HUES6 (cell line): ENCODE data around the gene MACROD2.

Experiments
- H3K27ac ChIP-seq: 2 replicates; pipeline ENCODE4 v1.7.0; 2013; ENCODE audit warnings: low read depth, mild to moderate bottlenecking, low read length, inconsistent platforms
- H3K27me3 ChIP-seq: 2 replicates; pipeline ENCODE4 v1.6.1; 2013; ENCODE audit warnings: low read length; ENCODE audit not compliant: control insufficient read depth, insufficient read depth
- H3K36me3 ChIP-seq: 2 replicates; pipeline ENCODE4 v1.6.1; 2013; ENCODE audit warnings: low read length; ENCODE audit not compliant: control insufficient read depth, insufficient read depth
- H3K4me1 ChIP-seq: 2 replicates; pipeline ENCODE4 v1.6.1; 2013; ENCODE audit warnings: low read length; ENCODE audit not compliant: control insufficient read depth, insufficient read depth
- H3K4me3 ChIP-seq: 2 replicates; pipeline ENCODE4 v1.5.1; 2013; ENCODE audit warnings: low read depth, low read length
- H3K9ac ChIP-seq: one replicate; pipeline ENCODE4 v1.6.1; 2013; ENCODE audit warnings: mild to moderate bottlenecking, low read length
- H3K9me3 ChIP-seq: 2 replicates; pipeline ENCODE4 v1.6.1; 2013; ENCODE audit warnings: low read depth, low read length; ENCODE audit not compliant: control insufficient read depth, insufficient read depth

The MACROD2 gene

GRCh38 chr20:15886250-15886649, 1890.9 kb downstream of the MACROD2 start:
- no peaks in the 10 kb centered on the region for H3K36me3 ChIP-seq
- no peak overlapping the region for H3K27ac ChIP-seq
- H3K9me3 ChIP-seq: peaks cover 12% of the 10 kb centered on the region
- no peak overlapping the region for H3K4me3 ChIP-seq
- no peak overlapping the region for H3K9ac ChIP-seq
- H3K4me1 ChIP-seq: peaks cover 14% of the 10 kb centered on the region; the same call in 1 of the 2 replicates
- H3K27me3 ChIP-seq: no peaks in the 10 kb centered on the region

DNA sequence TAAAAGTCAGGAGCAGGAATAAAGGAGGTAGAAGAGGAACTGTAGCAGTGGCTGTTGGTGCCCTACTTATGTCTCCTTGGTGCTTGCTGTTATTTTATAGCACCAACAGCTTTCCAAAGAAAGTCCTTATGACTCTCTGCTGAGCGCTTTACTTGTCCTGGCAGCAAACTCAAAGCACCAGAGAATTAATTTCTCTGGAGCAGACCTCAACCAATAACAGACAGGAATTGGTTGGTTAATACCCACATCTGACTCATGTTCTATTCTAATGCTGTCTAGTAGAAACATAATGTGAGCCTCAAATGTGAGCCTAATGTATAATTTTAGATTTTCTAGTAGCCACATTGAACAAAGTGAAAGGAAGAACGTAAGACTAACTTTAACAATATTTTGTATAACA, 1892.1 kb downstream of the MACROD2 start:
- Histone ChIP-seq H3K9me3 (peaks cover 7% of the 10 kb centered on the region; the same call in 1 of the 2 replicates), H3K9ac (no peak overlapping the region), H3K27ac (no peak overlapping the region), H3K27me3 (no peaks in the 10 kb centered on the region), H3K4me1 (peaks cover 14% of the 10 kb centered on the region; the same call in 1 of the 2 replicates), H3K36me3 (no peaks in the 10 kb centered on the region), H3K4me3 (no peak overlapping the region)

DNA sequence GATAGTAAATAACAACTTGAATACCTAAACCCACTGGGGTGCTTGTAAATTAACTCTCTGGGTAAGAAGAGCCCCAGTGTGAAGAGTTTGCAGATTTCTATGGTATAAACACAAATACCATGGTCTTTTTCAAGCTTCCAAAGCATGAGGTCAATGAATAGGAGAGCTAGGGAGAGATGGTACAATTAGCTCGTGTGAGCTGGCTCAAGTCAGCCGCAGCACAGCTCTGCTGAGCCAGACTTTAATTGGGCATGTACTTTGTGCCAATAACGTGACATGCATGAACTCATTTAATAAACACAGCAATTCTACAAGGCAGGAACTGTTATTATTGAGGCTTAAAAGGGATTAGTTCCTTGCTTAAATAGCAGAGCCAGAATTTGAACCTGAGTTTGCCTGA, 1893.7 kb downstream of the MACROD2 start:
- H3K27ac ChIP-seq: no peak overlapping the region
- H3K27me3 ChIP-seq: no peaks in the 10 kb centered on the region
- H3K4me3 ChIP-seq: no peak overlapping the region
- peaks cover 7% of the 10 kb centered on the region; the same call in 1 of the 2 replicates for H3K9me3 ChIP-seq
- no peak overlapping the region for H3K9ac ChIP-seq
- H3K4me1 ChIP-seq: peaks cover 14% of the 10 kb centered on the region; the same call in 1 of the 2 replicates
- no peaks in the 10 kb centered on the region for H3K36me3 ChIP-seq

DNA sequence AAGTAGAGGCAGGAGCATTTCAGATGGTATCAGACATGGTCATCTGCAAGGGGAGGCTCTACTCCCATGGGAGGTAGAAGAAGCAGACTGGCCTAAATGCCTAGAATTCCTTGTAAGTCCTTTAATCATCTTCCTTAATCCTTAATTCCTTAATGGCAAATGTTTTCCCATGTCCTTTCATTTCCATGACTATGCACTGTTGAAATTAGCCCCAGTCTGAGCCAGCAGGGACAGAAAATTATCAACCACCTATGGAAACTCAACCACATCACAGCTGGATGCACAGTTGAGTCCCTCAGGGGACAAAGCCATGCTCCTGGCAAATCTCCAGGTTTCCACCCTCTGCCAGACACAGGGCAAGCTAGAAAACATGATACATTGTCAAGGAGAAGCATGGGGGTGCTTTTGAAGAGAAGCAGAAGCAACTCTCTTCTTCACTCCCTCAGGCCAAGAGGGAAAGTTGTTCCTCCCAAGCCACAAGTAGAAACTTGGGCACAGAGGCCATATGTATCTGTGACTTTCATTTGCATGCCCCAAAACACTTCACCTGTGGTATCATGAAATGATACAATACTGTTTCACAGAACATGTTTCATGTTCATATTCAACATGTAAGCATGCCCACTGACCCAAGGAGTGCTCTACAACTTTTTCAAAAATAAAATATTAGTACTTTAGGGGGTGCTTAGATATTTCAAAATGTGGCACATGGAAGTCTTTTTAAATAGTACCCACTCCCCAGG, 1894.4 kb downstream of the MACROD2 start:
- H3K27ac ChIP-seq: no peak overlapping the region
- H3K4me1 ChIP-seq: peaks cover 14% of the 10 kb centered on the region; the same call in 1 of the 2 replicates
- H3K4me3 ChIP-seq: no peak overlapping the region
- H3K9ac ChIP-seq: no peak overlapping the region
- H3K36me3 ChIP-seq: no peaks in the 10 kb centered on the region
- peaks cover 7% of the 10 kb centered on the region; the same call in 1 of the 2 replicates for H3K9me3 ChIP-seq
- H3K27me3 ChIP-seq: no peaks in the 10 kb centered on the region

GRCh38 chr20:15890407-15890982, 1895.2 kb downstream of the MACROD2 start:
- Histone ChIP-seq H3K4me3 (no peak overlapping the region), H3K9me3 (peaks cover 7% of the 10 kb centered on the region; the same call in 1 of the 2 replicates)

GRCh38 chr20:15895126-15895525, 1899.8 kb downstream of the MACROD2 start:
- Histone ChIP-seq H3K4me3 (no peak overlapping the region), H3K27me3 (no peaks in the 10 kb centered on the region), H3K27ac (no peak overlapping the region), H3K36me3 (no peaks in the 10 kb centered on the region), H3K9me3 (no peaks in the 10 kb centered on the region), H3K9ac (no peak overlapping the region), H3K4me1 (no peaks in the 10 kb centered on the region)

More at GRCh38 chr20:15890407-15890982, 1895.2 kb downstream of the MACROD2 start:
- Histone ChIP-seq H3K36me3 (no peaks in the 10 kb centered on the region), H3K27me3 (no peaks in the 10 kb centered on the region), H3K9ac (no peak overlapping the region), H3K27ac (no peak overlapping the region), H3K4me1 (peaks cover 14% of the 10 kb centered on the region; the same call in 1 of the 2 replicates)

DNA sequence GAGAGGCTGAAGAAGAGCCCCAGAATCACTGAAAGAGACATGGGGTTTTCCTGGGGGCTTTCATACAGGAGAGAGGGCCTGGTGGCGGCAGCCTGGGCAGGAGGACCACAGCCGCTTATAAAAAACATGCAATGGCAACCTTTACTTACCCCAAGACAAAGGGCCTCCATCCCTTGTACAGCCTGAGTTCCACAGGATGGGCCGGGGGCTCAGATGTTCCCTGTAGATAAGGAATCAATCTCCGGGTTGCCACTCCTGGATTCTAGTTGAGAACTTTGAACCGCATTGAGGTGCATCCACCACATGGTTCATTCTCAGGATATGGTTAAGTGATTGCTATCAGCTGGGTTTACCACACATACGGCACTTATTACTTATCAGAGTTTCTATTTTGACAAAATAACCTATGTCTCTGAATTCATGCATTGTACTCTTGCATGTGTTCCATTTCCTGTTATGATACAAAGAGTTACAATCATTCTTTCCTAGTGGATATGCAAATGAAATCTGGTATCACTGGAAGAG, 1900.3 kb downstream of the MACROD2 start:
- H3K9ac ChIP-seq: no peak overlapping the region
- H3K4me3 ChIP-seq: no peak overlapping the region
- H3K36me3 ChIP-seq: no peaks in the 10 kb centered on the region
- no peaks in the 10 kb centered on the region for H3K27me3 ChIP-seq
- no peaks in the 10 kb centered on the region for H3K4me1 ChIP-seq
- no peaks in the 10 kb centered on the region for H3K9me3 ChIP-seq
- no peak overlapping the region for H3K27ac ChIP-seq

- Histone ChIP-seq H3K36me3 (no peaks in the 10 kb centered on the region), H3K4me3 (no peak overlapping the region), H3K27ac (no peak overlapping the region), H3K9ac (no peak overlapping the region), H3K4me1 (no peaks in the 10 kb centered on the region), H3K27me3 (no peaks in the 10 kb centered on the region), H3K9me3 (no peaks in the 10 kb centered on the region)
Measured at GRCh38 chr20:15899967-15900366, 1904.7 kb downstream of the MACROD2 start.

DNA sequence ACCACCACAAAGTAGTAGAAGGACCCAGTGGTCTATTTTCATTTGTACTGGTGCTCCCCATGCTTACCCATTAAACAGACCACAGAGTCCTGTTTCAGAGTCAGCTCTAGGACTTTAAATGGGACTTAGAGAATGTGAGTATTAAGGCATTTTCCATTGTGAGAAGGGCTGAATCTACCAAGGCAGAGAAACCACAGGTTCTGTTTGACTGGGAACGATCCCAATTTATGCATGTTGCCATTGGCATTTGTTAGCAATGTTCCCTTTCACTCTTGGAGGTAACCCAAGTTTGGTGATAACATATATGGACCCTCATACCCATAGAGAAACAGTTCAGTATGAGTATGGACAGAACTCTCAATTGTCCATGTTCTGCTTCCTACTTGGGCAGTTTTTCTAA, 1905.1 kb downstream of the MACROD2 start:
- Histone ChIP-seq H3K27me3 (no peaks in the 10 kb centered on the region), H3K27ac (no peak overlapping the region), H3K4me3 (no peak overlapping the region), H3K9me3 (no peaks in the 10 kb centered on the region), H3K4me1 (no peaks in the 10 kb centered on the region), H3K9ac (no peak overlapping the region), H3K36me3 (no peaks in the 10 kb centered on the region)

GRCh38 chr20:15902493-15902892, 1907.2 kb downstream of the MACROD2 start:
- no peaks in the 10 kb centered on the region for H3K27me3 ChIP-seq
- H3K27ac ChIP-seq: no peak overlapping the region
- no peak overlapping the region for H3K9ac ChIP-seq
- no peak overlapping the region for H3K4me3 ChIP-seq
- H3K4me1 ChIP-seq: no peaks in the 10 kb centered on the region
- no peaks in the 10 kb centered on the region for H3K9me3 ChIP-seq
- no peaks in the 10 kb centered on the region for H3K36me3 ChIP-seq

DNA sequence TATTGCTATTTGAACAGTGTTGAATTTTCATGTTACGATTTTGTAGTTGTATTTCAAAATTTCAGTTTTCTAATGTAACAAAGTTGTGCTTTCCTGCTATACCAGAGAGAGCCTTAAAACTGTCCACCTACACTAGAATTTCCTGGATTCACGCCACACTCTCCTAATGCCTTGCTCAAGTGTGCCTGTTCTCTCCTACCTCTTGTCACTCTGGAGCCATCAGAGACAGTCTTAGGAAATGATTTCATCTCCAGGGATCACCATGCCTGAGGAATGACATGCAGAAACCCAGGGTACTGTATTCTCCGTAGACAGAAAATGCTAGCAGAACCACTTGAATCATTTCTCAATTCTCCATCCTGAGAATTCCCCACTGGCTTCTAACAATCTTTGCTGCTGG, 1910.3 kb downstream of the MACROD2 start:
- Histone ChIP-seq H3K9ac (no peak overlapping the region), H3K27ac (no peak overlapping the region), H3K36me3 (no peaks in the 10 kb centered on the region), H3K27me3 (no peaks in the 10 kb centered on the region), H3K4me1 (no peaks in the 10 kb centered on the region), H3K4me3 (no peak overlapping the region), H3K9me3 (no peaks in the 10 kb centered on the region)
